ENCODE results near the gene ECM2. TPM values are rescaled to one million over a fixed set of nuclear protein-coding genes. Genes with fewer than 3 reads are reported as not detected.

Gene ECM2
- total and polyA plus RNA-seq, 2 donors (not counting 1 experiment from before 2014, with no cell fraction given): 6.8 to 17.2 TPM

GRCh38 chr9:92516521-92516920, 19.3 kb downstream of the ECM2 start:
- DNase-seq (ENCODE audit: low read depth in 2 of 2): no peak
- H3K4me2 ChIP-seq (ENCODE audit: extremely low read depth, insufficient read depth, low read length): no peak overlapping the region
- no peak overlapping the region for H3K4me3 ChIP-seq (replicated peaks in 1 of 4; ENCODE audit: control extremely low read depth in 1 of 4, insufficient read depth in 1 of 4, low read depth in 3 of 4, low read length in 4 of 4)
- H4K20me1 ChIP-seq (ENCODE audit: control insufficient read depth, extremely low read depth, insufficient read depth, low read length): no peaks in the 10 kb centered on the region
- H3K79me2 ChIP-seq (ENCODE audit: control insufficient read depth, insufficient read depth, low read length): no peaks in the 10 kb centered on the region
- TF ChIP-seq EZH2 (IDR thresholded peaks at IDR 0.05; ENCODE audit: low read length, missing control alignments) (no peak), CTCF (conservative IDR thresholded peaks at IDR 0.05 in 1 of 2, IDR thresholded peaks at IDR 0.05 in 1 of 2; ENCODE audit: low read depth in 1 of 2, low read length in 2 of 2) (no peak)
- no peaks in the 10 kb centered on the region for H3K9me3 ChIP-seq (ENCODE audit: control insufficient read depth, insufficient read depth, low read depth, low read length)
- no peak overlapping the region for H3K27ac ChIP-seq (ENCODE audit: insufficient read depth, low read length)
- no peaks in the 10 kb centered on the region for H3K27me3 ChIP-seq (ENCODE audit: control insufficient read depth, insufficient read depth, low read length)
- H3K4me1 ChIP-seq (ENCODE audit: control insufficient read depth, extremely low read depth, insufficient read depth, low read length): no peaks in the 10 kb centered on the region
- no peaks in the 10 kb centered on the region for H3K36me3 ChIP-seq (ENCODE audit: control insufficient read depth, insufficient read depth, low read length)
- no peak overlapping the region for H3K9ac ChIP-seq (ENCODE audit: insufficient read depth, low read length)
- H2AFZ ChIP-seq (ENCODE audit: low read length): no peak overlapping the region

GRCh38 chr9:92514635-92515034, 21.2 kb downstream of the ECM2 start:
- no peak for TF ChIP-seq CTCF (conservative IDR thresholded peaks at IDR 0.05 in 1 of 2, IDR thresholded peaks at IDR 0.05 in 1 of 2; ENCODE audit: low read depth in 1 of 2, low read length in 2 of 2)
- TF ChIP-seq EZH2 (IDR thresholded peaks at IDR 0.05; ENCODE audit: low read length, missing control alignments): no peak
- H3K9me3 ChIP-seq (ENCODE audit: control insufficient read depth, insufficient read depth, low read depth, low read length): no peaks in the 10 kb centered on the region
- no peak overlapping the region for H3K9ac ChIP-seq (ENCODE audit: insufficient read depth, low read length)
- no peaks in the 10 kb centered on the region for H3K27me3 ChIP-seq (ENCODE audit: control insufficient read depth, insufficient read depth, low read length)
- no peaks in the 10 kb centered on the region for H3K79me2 ChIP-seq (ENCODE audit: control insufficient read depth, insufficient read depth, low read length)
- no peaks in the 10 kb centered on the region for H3K4me1 ChIP-seq (ENCODE audit: control insufficient read depth, extremely low read depth, insufficient read depth, low read length)
- no peaks in the 10 kb centered on the region for H4K20me1 ChIP-seq (ENCODE audit: control insufficient read depth, extremely low read depth, insufficient read depth, low read length)
- no peaks in the 10 kb centered on the region for H3K36me3 ChIP-seq (ENCODE audit: control insufficient read depth, insufficient read depth, low read length)
- no peak overlapping the region for H2AFZ ChIP-seq (ENCODE audit: low read length)
- DNase-seq (ENCODE audit: low read depth in 2 of 2): no peak
- H3K27ac ChIP-seq (ENCODE audit: insufficient read depth, low read length): no peak overlapping the region
- no peak overlapping the region for H3K4me2 ChIP-seq (ENCODE audit: extremely low read depth, insufficient read depth, low read length)
- no peak overlapping the region for H3K4me3 ChIP-seq (replicated peaks in 1 of 4; ENCODE audit: control extremely low read depth in 1 of 4, insufficient read depth in 1 of 4, low read depth in 3 of 4, low read length in 4 of 4)

- DNase-seq (ENCODE audit: low read depth in 2 of 2): no peak
- Histone ChIP-seq H3K36me3 (ENCODE audit: control insufficient read depth, insufficient read depth, low read length) (no peaks in the 10 kb centered on the region), H3K9me3 (ENCODE audit: control insufficient read depth, insufficient read depth, low read depth, low read length) (no peaks in the 10 kb centered on the region), H3K79me2 (ENCODE audit: control insufficient read depth, insufficient read depth, low read length) (no peaks in the 10 kb centered on the region), H3K4me3 (replicated peaks in 1 of 4; ENCODE audit: control extremely low read depth in 1 of 4, insufficient read depth in 1 of 4, low read depth in 3 of 4, low read length in 4 of 4) (no peak overlapping the region), H4K20me1 (ENCODE audit: control insufficient read depth, extremely low read depth, insufficient read depth, low read length) (no peaks in the 10 kb centered on the region), H2AFZ (ENCODE audit: low read length) (no peak overlapping the region), H3K27ac (ENCODE audit: insufficient read depth, low read length) (no peak overlapping the region), H3K4me1 (ENCODE audit: control insufficient read depth, extremely low read depth, insufficient read depth, low read length) (no peaks in the 10 kb centered on the region), H3K4me2 (ENCODE audit: extremely low read depth, insufficient read depth, low read length) (no peak overlapping the region), H3K9ac (ENCODE audit: insufficient read depth, low read length) (no peak overlapping the region), H3K27me3 (ENCODE audit: control insufficient read depth, insufficient read depth, low read length) (no peaks in the 10 kb centered on the region)
- TF ChIP-seq CTCF (conservative IDR thresholded peaks at IDR 0.05 in 1 of 2, IDR thresholded peaks at IDR 0.05 in 1 of 2; ENCODE audit: low read depth in 1 of 2, low read length in 2 of 2): no peak
- TF ChIP-seq EZH2 (IDR thresholded peaks at IDR 0.05; ENCODE audit: low read length, missing control alignments): no peak
These were observed 22.4 kb downstream of the ECM2 start for GRCh38 chr9:92513349-92513748.
